HG03442 (cell line): Measurements from ENCODE around the gene NMT2.

Source experiments
- ATAC-seq: cut with Tn5 transposase; IDR thresholded peaks from one replicate; pipeline ENCODE4 v1.9.1; 2021; ENCODE audit warnings: mild to moderate bottlenecking, moderate library complexity; ENCODE audit not compliant: unreplicated experiment

Gene NMT2

DNA sequence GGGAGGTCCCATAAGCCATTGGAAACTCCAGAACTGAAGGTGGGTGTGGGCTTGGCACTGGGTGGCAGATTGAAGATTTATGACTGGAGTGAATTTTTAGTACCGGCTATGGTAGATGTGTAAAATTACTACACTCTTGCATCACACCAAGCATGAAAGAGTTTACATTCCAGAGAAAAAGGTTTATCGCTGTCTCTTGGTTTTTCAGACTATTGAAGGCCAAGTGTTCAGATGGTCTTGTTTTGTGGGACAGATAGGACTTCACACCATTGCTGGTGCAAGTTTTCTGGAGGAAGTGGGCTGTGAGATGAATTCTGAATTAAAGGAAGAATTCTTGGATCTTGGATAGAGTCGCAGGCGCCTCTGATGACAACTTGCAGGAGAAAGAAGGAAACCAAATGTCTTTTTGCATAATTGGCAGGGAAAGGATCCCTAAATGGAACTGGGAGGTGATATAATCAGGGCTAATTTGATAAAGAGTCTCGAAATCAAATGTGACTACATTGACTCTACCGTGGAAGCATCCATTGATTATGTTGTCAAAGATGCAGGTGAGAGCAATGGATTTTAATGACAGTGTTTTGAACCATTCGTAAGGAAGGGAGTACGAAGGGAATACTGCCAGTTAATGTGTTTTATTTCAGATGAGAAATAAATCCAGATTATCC, 14.2 kb upstream of the NMT2 start:
- no peak for ATAC-seq

DNA sequence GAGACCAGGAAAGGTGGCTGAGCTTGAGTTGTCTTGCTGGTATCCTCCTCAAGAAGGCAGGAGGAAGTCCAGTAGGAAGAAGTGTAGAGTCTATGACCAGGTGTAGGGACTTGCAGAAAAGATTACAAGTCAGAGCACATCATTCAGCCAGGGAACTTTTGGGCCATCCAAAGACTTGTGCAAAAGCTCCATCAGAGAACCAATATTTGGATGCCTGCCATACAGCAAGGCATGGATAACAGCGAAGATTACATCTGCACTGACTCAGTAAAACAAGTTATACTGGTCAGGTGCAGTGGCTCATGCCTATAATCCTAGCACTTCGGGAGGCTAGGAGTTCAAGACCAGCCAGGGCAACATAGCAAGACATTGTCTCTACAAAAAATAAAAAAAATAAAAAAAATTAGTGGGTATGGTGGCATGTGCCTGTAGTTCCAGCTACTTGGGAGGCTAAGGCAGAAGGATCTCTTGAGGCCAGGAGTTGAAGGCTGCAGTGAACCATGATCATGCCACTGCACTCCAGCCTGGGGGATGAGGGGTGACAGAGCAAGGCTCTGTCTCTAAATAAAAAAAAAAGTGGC, 13.2 kb upstream of the NMT2 start:
- no peak for ATAC-seq

DNA sequence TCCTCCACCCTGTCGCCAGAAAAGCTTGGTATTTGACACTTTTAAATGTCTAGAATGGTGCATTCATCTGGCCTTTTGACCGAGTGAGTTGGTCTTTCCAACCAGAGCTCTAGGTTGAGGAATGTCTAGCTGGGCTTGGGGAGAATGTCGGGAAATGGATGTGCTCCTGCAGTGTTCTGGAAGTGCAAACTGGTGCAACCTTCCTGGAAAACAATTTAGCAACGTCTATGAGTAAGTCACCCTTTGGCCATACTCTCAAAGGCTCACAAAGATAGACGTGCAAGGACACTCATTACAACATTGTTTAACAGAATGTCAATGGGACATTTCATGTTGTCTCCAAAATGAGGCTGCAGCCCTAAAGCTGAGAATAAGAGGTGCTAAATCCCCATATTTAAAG, 12.2 kb upstream of the NMT2 start:
- ATAC-seq, result no peak

DNA sequence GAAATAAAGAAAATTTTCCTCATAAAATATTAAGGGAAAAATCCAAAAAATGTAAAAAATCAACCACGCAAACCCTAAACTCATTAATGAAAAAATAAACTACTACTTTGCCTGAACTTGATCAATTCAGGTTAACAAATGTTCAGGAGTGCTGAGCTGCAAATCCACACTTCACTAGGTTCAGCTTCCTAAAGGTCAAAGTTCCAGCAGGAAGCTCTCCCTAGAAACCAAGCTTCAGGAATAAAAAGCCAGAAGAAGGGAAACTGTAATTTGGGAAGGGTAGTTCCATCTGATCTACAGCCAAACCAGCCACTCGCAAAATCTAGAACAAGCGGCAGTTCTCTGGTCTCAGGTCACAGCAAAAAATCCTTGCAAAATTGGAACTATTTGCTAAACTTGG, 7.8 kb upstream of the NMT2 start:
- no peak for ATAC-seq

GRCh38 chr10:15175587-15175986, 7.1 kb upstream of the NMT2 start:
- ATAC-seq, result no peak

DNA sequence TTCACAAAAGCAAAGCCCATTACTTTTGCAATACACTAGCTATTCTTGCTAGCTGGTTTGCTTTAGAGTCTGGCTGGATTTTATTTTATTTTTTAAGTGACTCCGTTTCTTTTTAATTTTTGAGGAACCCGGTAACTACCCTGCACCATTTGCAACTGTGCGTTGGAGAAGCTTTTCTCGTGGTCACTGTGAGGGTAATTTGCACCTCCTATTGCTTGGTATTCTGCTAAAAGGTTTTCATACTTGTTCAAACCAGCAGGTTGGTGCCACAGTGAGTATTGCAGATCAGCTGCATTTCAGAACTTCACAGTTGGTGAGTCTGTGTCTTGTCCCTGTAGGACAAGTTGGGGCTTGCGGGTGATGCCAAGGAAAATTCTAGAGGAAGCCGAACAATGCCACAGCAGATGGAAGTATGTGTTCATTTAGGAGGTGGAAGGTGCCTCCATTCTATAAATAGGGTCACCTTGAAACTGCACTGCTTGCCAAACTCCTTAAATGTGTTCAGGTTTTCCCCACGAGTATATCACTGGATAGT, 3.9 kb upstream of the NMT2 start:
- ATAC-seq, result no peak

GRCh38 chr10:15169555-15170401, 1.3 kb upstream of the NMT2 start:
- ATAC-seq, result no peak

DNA sequence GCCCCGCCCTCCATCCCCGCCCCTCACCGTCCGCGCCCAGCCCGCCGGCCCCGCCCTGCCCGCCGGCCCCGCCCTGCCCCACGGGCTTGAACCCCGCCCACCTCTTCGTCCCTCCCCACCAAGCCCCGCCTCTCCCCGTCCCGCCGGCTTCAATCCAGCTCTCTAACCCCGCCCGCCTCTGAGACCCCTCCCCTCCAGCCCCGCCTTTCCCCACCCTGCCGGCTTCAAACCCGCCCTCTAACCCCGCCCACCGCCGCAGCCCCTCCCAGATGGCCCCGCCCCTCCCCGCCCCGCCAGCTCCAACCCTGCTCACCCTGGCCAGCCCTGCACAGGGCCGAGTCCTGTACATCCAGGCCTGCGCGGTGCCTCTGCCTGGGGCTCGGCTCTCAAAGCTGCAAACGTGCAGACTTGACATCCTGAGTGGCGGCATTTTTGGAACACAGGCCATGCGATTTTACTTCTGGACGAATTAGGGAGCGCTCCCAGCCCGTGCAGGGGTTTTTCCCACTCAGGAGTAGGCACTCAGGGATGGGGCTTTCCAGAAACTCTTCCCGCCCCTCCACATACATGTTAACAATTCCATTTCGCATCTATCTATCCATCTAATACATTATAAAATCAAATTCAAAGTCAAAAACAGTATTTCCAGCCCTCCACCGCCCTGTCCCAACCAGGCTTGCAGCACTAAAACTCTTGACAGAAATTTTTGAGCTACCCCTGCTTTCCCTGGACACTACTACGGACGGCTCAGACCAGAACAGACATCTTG, 477 bp upstream of the NMT2 start:
- ATAC-seq, result peak; percentile 41

GRCh38 chr10:15167411-15168290, 842 bp downstream of the NMT2 start:
- peak; percentile 31 for ATAC-seq

DNA sequence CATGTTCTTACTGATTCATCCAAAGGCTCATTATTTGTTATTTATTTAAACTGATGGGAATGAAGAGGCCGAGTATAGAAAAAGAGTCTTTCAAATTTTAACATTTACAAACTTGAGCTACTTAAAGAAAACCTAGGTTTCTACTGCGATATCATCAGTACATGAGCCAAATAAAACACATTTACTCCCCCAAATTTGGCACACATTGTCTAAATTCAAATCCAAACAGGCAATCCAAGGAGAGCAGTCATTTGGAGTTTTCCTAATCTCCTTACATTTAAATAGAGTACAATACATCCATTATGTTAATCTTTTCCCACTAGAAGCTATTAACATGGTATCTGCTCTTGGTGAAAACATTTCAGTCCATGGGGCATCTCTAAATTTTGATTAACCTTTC, 2.2 kb downstream of the NMT2 start:
- no peak for ATAC-seq

GRCh38 chr10:15163253-15163828, 5.2 kb downstream of the NMT2 start:
- ATAC-seq, result no peak

GRCh38 chr10:15158972-15159371, 9.5 kb downstream of the NMT2 start:
- ATAC-seq, result no peak

DNA sequence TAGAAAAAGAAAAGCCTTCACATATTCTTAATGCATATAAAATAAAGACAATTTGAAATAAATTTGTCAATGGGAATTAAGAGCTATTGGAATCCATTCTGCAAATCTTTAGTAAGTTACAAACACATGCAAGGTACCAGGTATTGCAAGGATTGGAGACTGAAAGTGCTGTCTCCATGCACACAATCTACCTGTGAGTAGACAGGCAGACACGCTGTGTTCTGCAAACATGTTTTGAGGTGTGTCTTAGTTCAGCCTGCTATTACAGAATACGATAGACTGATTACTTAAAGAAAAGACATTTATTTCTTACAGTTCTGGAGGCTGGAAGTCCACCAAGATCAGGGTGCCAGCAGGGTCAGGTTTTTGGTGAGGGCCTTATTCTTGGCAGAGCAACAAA, 10.0 kb downstream of the NMT2 start:
- no peak for ATAC-seq

GRCh38 chr10:15155978-15156656, 12.4 kb downstream of the NMT2 start:
- ATAC-seq, result no peak

- ATAC-seq, result no peak
Measured at GRCh38 chr10:15152556-15152955, 15.9 kb downstream of the NMT2 start.

DNA sequence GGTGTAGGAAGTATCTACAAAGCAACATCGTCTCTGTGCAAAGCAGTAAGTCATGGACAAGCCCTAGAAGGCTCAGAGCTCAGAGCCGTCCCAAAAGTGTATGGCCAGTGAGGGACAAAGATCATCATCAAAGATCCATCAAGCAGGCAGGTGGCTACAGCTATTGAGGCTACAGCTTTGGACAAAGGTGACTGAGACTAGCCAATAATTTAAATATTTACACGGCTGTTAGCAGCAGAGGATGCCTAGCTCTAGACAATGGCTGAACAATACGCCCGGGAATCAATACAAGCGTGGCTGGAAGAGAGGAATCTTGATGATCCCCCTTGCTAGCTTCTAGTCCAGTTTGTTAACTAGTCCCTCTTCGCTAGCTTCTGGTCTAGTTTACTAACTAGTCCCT, 17.9 kb downstream of the NMT2 start:
- ATAC-seq, result no peak

GRCh38 chr10:15149042-15149771, 19.3 kb downstream of the NMT2 start:
- ATAC-seq, result no peak

GRCh38 chr10:15147594-15148392, 20.7 kb downstream of the NMT2 start:
- ATAC-seq, result no peak
